Parathyroid adenoma (tissue), 2 donors: Measurements from ENCODE around the gene TAF11L7.
"Not testable (repeated sequence)": the region's sequence is repeated elsewhere in the genome, so short reads cannot be mapped to it uniquely, and the experiment has no call there.

Experiments
- H2AFZ ChIP-seq: fragments of 300-600 bp; sonication (generic); one replicate; pipeline ENCODE4 v1.7.0; 2017; ENCODE audit warnings: antibody characterized with exemption, mild to moderate bottlenecking
- H3K27ac ChIP-seq: fragments of 300-600 bp; sonication (generic); one replicate; pipeline ENCODE4 v1.7.0; 2017
- H3K27me3 ChIP-seq: fragments of 300-600 bp; sonication (generic); one replicate; pipeline ENCODE4 v1.7.0; 2017; ENCODE audit warnings: low read length; ENCODE audit not compliant: control insufficient read depth, insufficient read depth
- H3K36me3 ChIP-seq: fragments of 300-600 bp; sonication (generic); one replicate; pipeline ENCODE4 v1.7.0; 2017; ENCODE audit warnings: low read length; ENCODE audit not compliant: control insufficient read depth, insufficient read depth
- H3K4me1 ChIP-seq: fragments of 300-600 bp; sonication (generic); one replicate; pipeline ENCODE4 v1.7.0; 2017; ENCODE audit warnings: control low read depth
- H3K4me2 ChIP-seq: fragments of 300-600 bp; sonication (generic); one replicate; pipeline ENCODE4 v1.7.0; 2017; ENCODE audit warnings: low read length
- H3K4me3 ChIP-seq: fragments of 300-600 bp; sonication (generic); one replicate; pipeline ENCODE4 v1.7.0; 2017; ENCODE audit warnings: low read depth, low read length
- H3K79me2 ChIP-seq: fragments of 300-600 bp; sonication (generic); one replicate; pipeline ENCODE4 v1.7.0; 2017; ENCODE audit warnings: control low read depth
- H3K9ac ChIP-seq: fragments of 300-600 bp; sonication (generic); one replicate; pipeline ENCODE4 v1.7.0; 2017; ENCODE audit warnings: mild to moderate bottlenecking
- H3K9me3 ChIP-seq: fragments of 300-600 bp; sonication (generic); one replicate; pipeline ENCODE4 v1.7.0; 2017; ENCODE audit warnings: low read length; ENCODE audit not compliant: control insufficient read depth
- TF ChIP-seq, protein P1 (sequence below): fragments of 300-600 bp; sonication (generic); IDR thresholded peaks from one replicate; pipeline ENCODE4 v1.7.0; 2017; ENCODE audit warnings: antibody characterized with exemption, mild to moderate bottlenecking
- donor health status: primary hyperparathyroidism.

The TAF11L7 gene

DNA sequence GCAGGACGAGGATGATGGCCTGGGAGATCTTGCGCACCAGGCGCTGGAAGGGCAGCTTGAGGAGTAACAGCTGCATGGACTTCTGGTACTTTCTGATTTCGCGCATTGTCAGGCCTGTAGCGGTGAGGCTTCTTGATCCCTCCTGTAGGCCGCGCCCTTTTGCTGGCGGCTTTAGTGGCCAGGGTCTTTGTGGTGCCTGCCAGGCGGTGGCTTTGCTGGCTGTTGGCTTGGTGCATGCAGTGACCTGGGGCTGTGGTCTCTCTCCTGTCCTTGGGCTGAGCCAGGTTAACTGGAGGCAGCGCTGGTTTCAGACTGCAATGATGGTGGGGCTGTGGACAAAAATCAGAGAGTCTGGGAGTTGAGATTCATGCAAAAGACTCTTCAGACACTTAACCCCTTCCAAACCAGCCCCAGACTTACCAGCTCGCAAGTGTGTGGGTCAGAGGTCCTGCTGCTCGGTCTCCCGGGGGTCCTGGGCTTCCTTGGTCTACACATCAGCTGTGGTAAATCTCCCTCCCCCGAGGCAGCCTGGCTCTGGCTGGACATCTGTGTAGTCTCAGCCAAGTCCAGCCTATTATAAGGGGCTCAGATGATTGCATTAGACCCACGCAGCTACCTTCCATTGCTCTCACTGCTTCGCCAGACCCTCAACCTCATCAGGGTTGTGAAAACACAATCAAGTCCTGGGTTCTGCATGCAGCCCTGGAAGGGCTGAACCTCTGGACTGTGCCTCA, 29.5 kb upstream of the TAF11L7 start:
- Histone ChIP-seq H3K9me3 (no peaks in the 10 kb centered on the region), H3K27ac (no peak overlapping the region), H3K4me1 (no peaks in the 10 kb centered on the region), H3K27me3 (no peaks in the 10 kb centered on the region), H3K4me3 (no peak overlapping the region), H3K9ac (no peak overlapping the region), H2AFZ (no peak overlapping the region), H3K36me3 (no peaks in the 10 kb centered on the region), H3K4me2 (no peak overlapping the region), H3K79me2 (no peaks in the 10 kb centered on the region)
- TF ChIP-seq, protein P1, sequence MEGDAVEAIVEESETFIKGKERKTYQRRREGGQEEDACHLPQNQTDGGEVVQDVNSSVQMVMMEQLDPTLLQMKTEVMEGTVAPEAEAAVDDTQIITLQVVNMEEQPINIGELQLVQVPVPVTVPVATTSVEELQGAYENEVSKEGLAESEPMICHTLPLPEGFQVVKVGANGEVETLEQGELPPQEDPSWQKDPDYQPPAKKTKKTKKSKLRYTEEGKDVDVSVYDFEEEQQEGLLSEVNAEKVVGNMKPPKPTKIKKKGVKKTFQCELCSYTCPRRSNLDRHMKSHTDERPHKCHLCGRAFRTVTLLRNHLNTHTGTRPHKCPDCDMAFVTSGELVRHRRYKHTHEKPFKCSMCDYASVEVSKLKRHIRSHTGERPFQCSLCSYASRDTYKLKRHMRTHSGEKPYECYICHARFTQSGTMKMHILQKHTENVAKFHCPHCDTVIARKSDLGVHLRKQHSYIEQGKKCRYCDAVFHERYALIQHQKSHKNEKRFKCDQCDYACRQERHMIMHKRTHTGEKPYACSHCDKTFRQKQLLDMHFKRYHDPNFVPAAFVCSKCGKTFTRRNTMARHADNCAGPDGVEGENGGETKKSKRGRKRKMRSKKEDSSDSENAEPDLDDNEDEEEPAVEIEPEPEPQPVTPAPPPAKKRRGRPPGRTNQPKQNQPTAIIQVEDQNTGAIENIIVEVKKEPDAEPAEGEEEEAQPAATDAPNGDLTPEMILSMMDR: no peak

GRCh38 chr5:17610092-17610491, 24.5 kb upstream of the TAF11L7 start, which contains the start of gene TAF11L12:
Gene TAF11L12 (plus strand): TSS chr5:17610392.
- H2AFZ ChIP-seq, H3K36me3 ChIP-seq, H3K4me3 ChIP-seq, H3K4me1 ChIP-seq, H3K79me2 ChIP-seq, H3K27me3 ChIP-seq, H3K9me3 ChIP-seq, H3K27ac ChIP-seq, H3K9ac ChIP-seq, H3K4me2 ChIP-seq: not testable (repeated sequence)

DNA sequence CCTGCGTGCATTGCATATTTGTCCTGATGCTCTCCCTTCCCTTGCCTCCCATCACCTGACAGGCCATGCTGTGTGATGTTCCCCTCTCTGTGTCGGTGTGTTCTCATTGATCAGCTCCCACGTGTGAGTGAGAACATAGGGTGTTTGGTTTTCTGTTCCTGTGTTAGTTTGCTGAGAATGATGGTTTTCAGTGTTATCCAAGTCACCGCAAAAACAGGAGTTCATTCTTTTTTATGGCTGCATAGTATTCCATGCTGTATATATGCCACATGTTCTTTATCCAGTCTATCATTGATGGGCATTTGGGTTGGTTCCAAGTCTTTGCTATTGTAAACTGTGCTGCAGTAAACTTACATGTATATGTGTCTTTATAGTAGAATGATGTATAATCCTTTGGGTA, 21.9 kb upstream of the TAF11L7 start:
- not testable (repeated sequence) for H3K27me3 ChIP-seq, H2AFZ ChIP-seq, H3K36me3 ChIP-seq, H3K79me2 ChIP-seq, H3K4me1 ChIP-seq, H3K9ac ChIP-seq, H3K4me3 ChIP-seq, H3K9me3 ChIP-seq, H3K4me2 ChIP-seq, H3K27ac ChIP-seq

DNA sequence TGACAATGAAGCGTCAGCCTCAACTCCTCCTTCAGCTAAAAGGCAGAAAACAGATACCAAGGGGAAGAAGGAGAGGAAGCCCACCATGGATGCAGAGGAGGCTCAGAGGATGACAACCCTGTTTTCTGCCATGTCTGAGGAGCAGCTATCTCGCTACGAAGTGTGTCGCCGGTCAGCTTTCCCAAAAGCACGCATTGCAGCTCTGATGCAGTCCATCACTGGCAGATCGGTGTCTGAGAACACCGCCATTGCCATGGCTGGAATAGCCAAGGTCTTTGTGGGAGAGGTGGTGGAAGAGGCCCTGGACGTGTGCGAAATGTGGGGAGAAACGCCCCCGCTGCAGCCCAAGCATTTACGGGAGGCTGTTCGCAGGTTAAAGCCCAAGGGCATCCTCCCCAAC, 19.4 kb upstream of the TAF11L7 start:
- Histone ChIP-seq H3K9me3 (no peaks in the 10 kb centered on the region), H3K4me1 (no peaks in the 10 kb centered on the region), H2AFZ (no peak overlapping the region), H3K4me2 (no peak overlapping the region), H3K27me3 (no peaks in the 10 kb centered on the region), H3K79me2 (no peaks in the 10 kb centered on the region), H3K4me3 (no peak overlapping the region), H3K9ac (no peak overlapping the region), H3K27ac (no peak overlapping the region), H3K36me3 (no peaks in the 10 kb centered on the region)
- TF ChIP-seq, protein P1: no peak

GRCh38 chr5:17603880-17604279, 18.3 kb upstream of the TAF11L7 start, which contains the start of gene TAF11L11:
Gene TAF11L11 (plus strand): TSS chr5:17604183.
- H3K36me3 ChIP-seq, H2AFZ ChIP-seq, H3K9me3 ChIP-seq, H3K79me2 ChIP-seq, H3K9ac ChIP-seq, H3K27me3 ChIP-seq, H3K27ac ChIP-seq, H3K4me2 ChIP-seq, H3K4me3 ChIP-seq, H3K4me1 ChIP-seq: not testable (repeated sequence)

DNA sequence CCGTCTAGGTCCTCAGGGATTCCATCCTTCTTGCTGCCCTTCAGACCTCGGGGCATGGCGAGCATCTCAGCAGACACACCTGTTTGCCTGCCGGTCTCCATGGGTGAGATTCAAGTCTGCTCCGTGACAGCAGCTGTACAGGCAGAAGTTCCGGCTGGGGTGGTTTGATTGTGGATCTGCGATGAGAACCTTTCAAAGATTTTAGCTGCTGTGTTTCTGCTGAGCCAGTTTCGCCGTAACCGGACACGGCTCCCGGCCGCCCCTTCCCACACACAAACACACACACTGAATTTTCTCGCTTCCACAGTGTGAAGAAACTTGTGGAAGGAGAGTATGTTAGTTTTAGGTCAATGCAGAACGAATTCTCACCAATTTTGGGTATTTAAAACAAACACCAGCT, 12.2 kb upstream of the TAF11L7 start, which contains the start of gene TAF11L10:
Gene TAF11L10, minus strand, starts transcription at position 101 of the 400 bp plus-strand sequence.
- not testable (repeated sequence) for H3K4me2 ChIP-seq, H3K27me3 ChIP-seq, H3K36me3 ChIP-seq, H3K27ac ChIP-seq, H3K4me3 ChIP-seq, H3K9me3 ChIP-seq, H3K9ac ChIP-seq, H2AFZ ChIP-seq, H3K4me1 ChIP-seq, H3K79me2 ChIP-seq

DNA sequence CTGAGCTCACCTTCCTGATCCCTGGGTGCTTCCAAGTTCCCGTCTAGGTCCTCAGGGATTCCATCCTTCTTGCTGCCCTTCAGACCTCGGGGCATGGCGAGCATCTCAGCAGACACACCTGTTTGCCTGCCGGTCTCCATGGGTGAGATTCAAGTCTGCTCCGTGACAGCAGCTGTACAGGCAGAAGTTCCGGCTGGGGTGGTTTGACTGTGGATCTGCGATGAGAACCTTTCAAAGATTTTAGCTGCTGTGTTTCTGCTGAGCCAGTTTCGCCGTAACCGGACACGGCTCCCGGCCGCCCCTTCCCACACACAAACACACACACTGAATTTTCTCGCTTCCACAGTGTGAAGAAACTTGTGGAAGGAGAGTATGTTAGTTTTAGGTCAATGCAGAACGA, 8.7 kb upstream of the TAF11L7 start, which contains the start of gene TAF11L9:
Gene TAF11L9, minus strand, starts transcription at position 140 of the 400 bp plus-strand sequence.
- H3K4me1 ChIP-seq, H3K27ac ChIP-seq, H3K9ac ChIP-seq, H3K79me2 ChIP-seq, H3K4me2 ChIP-seq, H3K4me3 ChIP-seq, H3K27me3 ChIP-seq, H2AFZ ChIP-seq, H3K36me3 ChIP-seq, H3K9me3 ChIP-seq: not testable (repeated sequence)

GRCh38 chr5:17590860-17591259, 5.3 kb upstream of the TAF11L7 start, which contains the start of gene TAF11L8:
Gene TAF11L8 (minus strand): TSS chr5:17590960.
- H3K9me3 ChIP-seq, H3K27ac ChIP-seq, H3K79me2 ChIP-seq, H3K4me3 ChIP-seq, H2AFZ ChIP-seq, H3K27me3 ChIP-seq, H3K4me2 ChIP-seq, H3K36me3 ChIP-seq, H3K9ac ChIP-seq, H3K4me1 ChIP-seq: not testable (repeated sequence)
